Nephron progenitor cell (in vitro differentiated cells): ENCODE results near the gene HUS1B.

Source experiments
- DNase-seq: peaks from one replicate; pipeline ENCODE4 v3.0.0; 2021
- H3K27ac Mint-ChIP-seq: 2 replicates; pipeline ENCODE4 v1.8.0; 2021; ENCODE audit warnings: mild to moderate bottlenecking, moderate library complexity, mixed read lengths
- H3K27me3 Mint-ChIP-seq: 2 replicates; pipeline ENCODE4 v1.8.0; 2021; ENCODE audit warnings: mild to moderate bottlenecking, low read depth, mixed read lengths; ENCODE audit not compliant: poor library complexity
- H3K36me3 Mint-ChIP-seq: 2 replicates; pipeline ENCODE4 v1.8.0; 2021; ENCODE audit warnings: low read depth, mixed read lengths
- H3K4me1 Mint-ChIP-seq: 2 replicates; pipeline ENCODE4 v1.8.0; 2021; ENCODE audit warnings: mixed read lengths
- H3K4me3 Mint-ChIP-seq: 2 replicates; pipeline ENCODE4 v1.8.0; 2021; ENCODE audit warnings: mild to moderate bottlenecking, moderate library complexity, mixed read lengths
- H3K9me3 Mint-ChIP-seq: 2 replicates; pipeline ENCODE4 v1.8.0; 2021; ENCODE audit warnings: mild to moderate bottlenecking, moderate library complexity, mixed read lengths
- CTCF ChIP-seq: fragments of 200-600 bp; sonication (generic); IDR thresholded peaks from 2 replicates; pipeline ENCODE4 v1.5.0; 2021; ENCODE audit warnings: antibody characterized with exemption

The HUS1B gene

GRCh38 chr6:606829-607379 is 50.0 kb downstream of the HUS1B start:
- Mint-ChIP-seq H3K9me3 (no peaks in the 10 kb centered on the region), H3K4me1 (peaks cover 16% of the 10 kb centered on the region), H3K4me3 (no peak overlapping the region), H3K27ac (peak overlapping the region; percentile 37), H3K27me3 (no peaks in the 10 kb centered on the region), H3K36me3 (peaks cover 14% of the 10 kb centered on the region)
- DNase-seq, result no peak
- no peak for TF ChIP-seq CTCF
